GM06990 (cell line): ENCODE results near the gene SUPT6H.
A peak's percentile ranks its signal among the peaks of the same experiment; 100 is the strongest.

Source experiments
- DNase-seq: peaks from one replicate; pipeline ENCODE4 v3.0.0-alpha.2; 2011; ENCODE audit not compliant: insufficient read length; ENCODE audit errors: extremely low read depth
- H3K27me3 ChIP-seq: replicated peaks from 2 replicates; pipeline ENCODE4 v1.6.0; 2011; ENCODE audit warnings: low read length; ENCODE audit not compliant: control insufficient read depth, insufficient read depth
- H3K36me3 ChIP-seq: 2 replicates; pipeline ENCODE4 v1.5.1; 2011; ENCODE audit warnings: low read length; ENCODE audit not compliant: control insufficient read depth, insufficient read depth
- H3K4me3 ChIP-seq: replicated peaks from 2 replicates; pipeline ENCODE4 v1.5.1; 2011; ENCODE audit warnings: low read depth, mild to moderate bottlenecking, control low read depth, low read length
- TF ChIP-seq, protein P1 (sequence below): IDR thresholded peaks from 2 replicates; pipeline ENCODE4 v1.5.1; 2011; ENCODE audit warnings: low read length, control low read depth, mild to moderate bottlenecking, inconsistent platforms; ENCODE audit not compliant: insufficient read depth, poor library complexity, severe bottlenecking

SUPT6H gene

DNA sequence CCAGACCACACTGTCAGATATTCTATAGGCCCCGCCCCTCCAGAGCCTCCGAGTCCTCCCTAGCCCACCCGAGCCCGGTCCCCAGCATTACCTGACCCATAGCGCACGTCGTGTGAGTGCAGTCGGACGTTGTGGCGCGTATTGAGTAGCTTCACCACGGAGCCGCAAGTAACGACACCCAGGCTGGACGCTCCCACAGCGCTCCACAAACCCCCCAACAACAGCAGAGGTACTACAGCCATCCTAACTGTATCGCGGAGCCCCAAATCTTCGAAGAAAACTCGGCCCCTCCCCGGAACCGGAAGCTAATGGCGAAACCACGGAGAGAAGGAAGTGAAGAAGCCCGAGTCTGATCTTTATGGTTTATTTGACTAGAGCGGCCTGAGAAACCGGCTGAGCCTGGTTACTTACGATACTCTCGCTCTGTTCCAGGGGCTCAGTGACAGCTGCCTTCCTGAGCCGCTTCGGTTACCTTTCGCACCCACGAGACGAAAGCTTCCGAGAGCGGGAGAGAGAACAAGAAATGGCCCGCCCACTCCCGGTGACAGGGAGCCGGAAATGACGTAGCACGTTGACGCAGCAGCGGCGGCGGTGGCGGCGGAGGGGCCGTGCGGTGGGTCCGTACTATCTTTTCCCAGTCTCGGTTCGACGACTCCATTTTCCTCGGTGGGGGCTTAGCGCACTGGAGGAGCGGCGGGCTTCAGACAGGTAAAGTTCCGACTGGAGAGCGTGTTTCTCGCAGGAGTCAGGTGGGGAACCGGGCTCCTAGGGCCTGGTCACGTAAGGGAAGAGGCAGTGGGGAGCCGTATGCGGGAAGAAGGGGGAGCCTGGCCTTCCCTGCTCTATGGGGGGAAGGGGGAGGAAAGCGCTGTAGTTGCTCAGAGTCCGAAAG lies at the start of gene SUPT6H, which contains the start of gene SDF2:
Gene SUPT6H (plus strand): TSS at position 571 of the 892 bp plus-strand sequence. CDS start 11,197 bp downstream, outside the sequence.
Gene SDF2 (minus strand): TSS at position 272 of the 892 bp plus-strand sequence. CDS start 30 bp downstream, at position 242.
- TF ChIP-seq, protein P1, sequence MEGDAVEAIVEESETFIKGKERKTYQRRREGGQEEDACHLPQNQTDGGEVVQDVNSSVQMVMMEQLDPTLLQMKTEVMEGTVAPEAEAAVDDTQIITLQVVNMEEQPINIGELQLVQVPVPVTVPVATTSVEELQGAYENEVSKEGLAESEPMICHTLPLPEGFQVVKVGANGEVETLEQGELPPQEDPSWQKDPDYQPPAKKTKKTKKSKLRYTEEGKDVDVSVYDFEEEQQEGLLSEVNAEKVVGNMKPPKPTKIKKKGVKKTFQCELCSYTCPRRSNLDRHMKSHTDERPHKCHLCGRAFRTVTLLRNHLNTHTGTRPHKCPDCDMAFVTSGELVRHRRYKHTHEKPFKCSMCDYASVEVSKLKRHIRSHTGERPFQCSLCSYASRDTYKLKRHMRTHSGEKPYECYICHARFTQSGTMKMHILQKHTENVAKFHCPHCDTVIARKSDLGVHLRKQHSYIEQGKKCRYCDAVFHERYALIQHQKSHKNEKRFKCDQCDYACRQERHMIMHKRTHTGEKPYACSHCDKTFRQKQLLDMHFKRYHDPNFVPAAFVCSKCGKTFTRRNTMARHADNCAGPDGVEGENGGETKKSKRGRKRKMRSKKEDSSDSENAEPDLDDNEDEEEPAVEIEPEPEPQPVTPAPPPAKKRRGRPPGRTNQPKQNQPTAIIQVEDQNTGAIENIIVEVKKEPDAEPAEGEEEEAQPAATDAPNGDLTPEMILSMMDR = peak; percentile 13
- Histone ChIP-seq H3K4me3 (peak within 1 kb of the TSS; percentile 97), H3K36me3 (peaks cover 7% of the 10 kb centered on the region)

DNA sequence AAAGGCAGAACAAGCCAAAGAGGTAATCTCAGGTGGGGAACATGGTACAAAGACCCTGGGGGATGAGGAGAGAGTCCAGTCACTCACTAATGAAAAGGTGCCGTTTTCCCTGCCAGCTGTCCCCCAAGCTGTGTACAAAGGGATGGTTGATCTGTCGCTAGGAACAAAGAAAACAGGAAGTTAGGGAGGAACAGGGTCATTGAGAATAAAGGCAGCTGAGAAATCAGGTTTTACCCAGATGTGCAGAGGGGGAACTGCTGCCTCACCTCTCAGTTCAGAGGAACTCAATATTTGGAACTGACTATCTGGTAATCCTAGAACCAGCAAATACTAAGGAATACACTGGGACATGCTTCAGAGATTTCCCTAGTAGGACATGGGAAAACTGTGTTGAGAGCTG lies 49.5 kb upstream of the SUPT6H start:
- Histone ChIP-seq H3K27me3 (no peaks in the 10 kb centered on the region), H3K4me3 (no peak overlapping the region), H3K36me3 (peaks cover 27% of the 10 kb centered on the region)
- TF ChIP-seq, protein P1 = no peak
- DNase-seq = no peak

More for the DNA sequence above, at the start of gene SUPT6H, which contains the start of gene SDF2:
- H3K27me3 ChIP-seq = no peaks in the 10 kb centered on the region
- DNase-seq = peak; percentile 91

DNA sequence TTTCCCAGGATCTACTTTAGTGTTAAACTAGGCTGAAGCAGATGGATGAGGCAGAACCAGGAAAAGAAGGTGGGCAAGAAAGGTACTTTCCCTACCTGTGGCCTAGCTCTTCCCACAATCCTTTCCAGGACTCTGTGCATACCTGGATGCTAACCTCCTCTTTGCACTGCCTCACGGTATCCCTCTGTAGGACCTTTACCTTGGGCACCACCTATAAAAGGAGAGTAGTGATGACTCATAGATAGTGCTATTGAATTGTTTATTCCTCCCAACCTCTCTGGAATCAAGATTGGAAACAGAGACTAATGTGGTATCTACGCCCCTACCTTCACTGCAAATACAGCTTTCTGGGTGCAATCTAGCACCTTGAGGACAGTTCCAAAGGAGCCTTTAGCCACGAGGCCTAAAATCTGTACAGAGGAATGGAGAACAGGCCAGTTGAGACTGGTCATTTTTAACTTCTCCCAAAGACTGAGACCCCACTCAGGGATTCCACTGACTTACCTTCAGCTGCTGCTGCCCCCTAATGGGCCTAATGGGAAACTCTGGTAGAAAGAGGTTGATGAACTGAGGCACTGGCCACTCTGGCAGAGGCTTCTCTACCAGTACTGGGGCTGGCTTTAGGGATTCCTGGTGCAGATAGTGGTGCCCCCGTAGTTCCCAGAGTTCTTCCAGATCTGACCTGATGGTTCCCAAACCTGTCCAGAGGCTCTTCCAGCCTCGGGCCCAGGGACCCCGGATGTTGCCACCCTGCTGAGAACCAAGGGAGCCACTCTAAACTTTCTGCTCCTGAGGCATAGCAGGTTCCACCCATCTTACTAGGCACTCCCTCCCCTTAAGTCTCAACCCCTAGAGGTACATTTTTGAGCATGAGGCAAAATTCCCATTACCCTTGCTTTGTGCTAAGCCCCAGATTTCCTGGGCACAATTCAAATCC lies 48.8 kb upstream of the SUPT6H start:
- Histone ChIP-seq H3K36me3 (peaks cover 27% of the 10 kb centered on the region), H3K27me3 (no peaks in the 10 kb centered on the region), H3K4me3 (no peak overlapping the region)
- TF ChIP-seq, protein P1 = peak; percentile 76
- DNase-seq = no peak

DNA sequence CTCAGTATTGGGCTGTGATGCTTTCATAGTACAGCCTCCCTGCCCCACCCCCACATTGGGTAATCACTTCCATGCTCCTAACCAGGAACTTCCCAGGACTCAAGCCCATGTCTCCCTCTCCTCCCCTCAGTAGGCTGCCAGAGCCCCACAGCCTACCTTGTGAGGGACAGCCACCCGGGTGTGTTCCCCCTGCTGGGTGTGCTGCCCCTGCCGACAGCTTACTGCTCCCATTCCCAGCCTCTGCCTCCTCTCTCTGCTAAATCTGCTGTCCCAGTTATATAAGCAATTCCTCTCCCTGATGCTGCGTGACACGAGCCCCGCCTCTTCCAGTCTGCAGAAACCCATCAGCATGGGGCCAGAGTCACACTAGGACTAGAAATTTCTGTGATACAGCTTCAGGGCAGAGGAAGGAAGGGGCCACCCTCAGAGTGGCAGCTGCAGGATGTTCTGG lies 48.0 kb upstream of the SUPT6H start, which contains the start of gene RSKR:
Gene RSKR (minus strand): TSS at position 255 of the 451 bp plus-strand sequence. CDS start 24 bp downstream, at position 231.
- TF ChIP-seq, protein P1 = no peak
- H3K4me3 ChIP-seq = no peak within 1 kb of the TSS
- H3K27me3 ChIP-seq = no peaks in the 10 kb centered on the region
- DNase-seq = no peak
- peaks cover 31% of the 10 kb centered on the region for H3K36me3 ChIP-seq

DNA sequence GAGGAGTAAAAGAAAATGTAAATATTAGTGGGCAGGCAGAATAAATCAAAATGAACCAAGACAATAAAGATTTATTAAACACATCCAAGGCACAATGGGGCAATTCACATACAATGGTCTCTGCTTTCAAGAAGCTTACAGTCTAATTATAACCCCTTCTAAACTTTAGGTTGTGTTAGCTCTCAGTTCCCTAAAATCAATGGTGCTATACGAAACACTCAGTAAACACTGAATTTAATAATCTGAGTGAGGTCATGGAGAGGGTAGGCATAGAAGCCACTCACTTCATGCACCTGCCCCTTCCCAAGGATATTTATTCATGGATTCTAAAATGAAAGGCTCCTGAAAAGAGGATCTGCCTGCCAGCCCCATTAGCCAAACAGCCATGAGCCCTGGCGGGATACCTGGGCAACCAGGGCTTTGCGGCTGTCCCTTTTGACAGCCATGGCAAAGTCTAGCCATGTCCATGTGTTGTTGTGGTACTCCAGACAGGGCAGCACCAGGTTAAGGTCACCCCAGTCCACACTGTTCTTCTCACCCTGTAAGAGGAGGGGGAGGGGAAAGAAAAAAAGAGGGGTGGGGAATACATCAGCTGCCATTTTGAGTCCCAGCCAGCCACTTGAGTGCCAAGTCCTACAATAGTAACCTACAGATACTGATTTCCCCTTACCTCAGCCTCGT lies 46.6 kb upstream of the SUPT6H start:
- peaks cover 38% of the 10 kb centered on the region for H3K36me3 ChIP-seq
- TF ChIP-seq, protein P1 = no peak
- no peak overlapping the region for H3K4me3 ChIP-seq
- no peak for DNase-seq
- no peaks in the 10 kb centered on the region for H3K27me3 ChIP-seq
